Transverse colon (tissue), 3 donors: ENCODE data around the gene CAPZA2.

Source experiments
- EP300 ChIP-seq: sonication (generic); formaldehyde crosslinking; IDR thresholded peaks from one replicate; pipeline ENCODE4 v1.6.1; 2017; ENCODE audit warnings: antibody characterized with exemption, low read depth
- TF ChIP-seq, protein P1 (sequence below), 5 experiments: fragments of 200-600 bp in 3 of 5; fragments of 450-650 bp in 2 of 5; sonication (generic) in 3 of 5; IDR thresholded peaks; 1 replicate in 2 of 5; 2 replicates in 3 of 5; pipeline ENCODE4 v1.5.1; 2016 to 2017; ENCODE audit warnings: antibody characterized with exemption in 5 of 5, inconsistent platforms in 3 of 5, mild to moderate bottlenecking in 2 of 5, moderate library complexity in 1 of 5

GRCh38 chr7:116851175-116851574 lies 11.2 kb upstream of the CAPZA2 start:
- TF ChIP-seq, protein P1, sequence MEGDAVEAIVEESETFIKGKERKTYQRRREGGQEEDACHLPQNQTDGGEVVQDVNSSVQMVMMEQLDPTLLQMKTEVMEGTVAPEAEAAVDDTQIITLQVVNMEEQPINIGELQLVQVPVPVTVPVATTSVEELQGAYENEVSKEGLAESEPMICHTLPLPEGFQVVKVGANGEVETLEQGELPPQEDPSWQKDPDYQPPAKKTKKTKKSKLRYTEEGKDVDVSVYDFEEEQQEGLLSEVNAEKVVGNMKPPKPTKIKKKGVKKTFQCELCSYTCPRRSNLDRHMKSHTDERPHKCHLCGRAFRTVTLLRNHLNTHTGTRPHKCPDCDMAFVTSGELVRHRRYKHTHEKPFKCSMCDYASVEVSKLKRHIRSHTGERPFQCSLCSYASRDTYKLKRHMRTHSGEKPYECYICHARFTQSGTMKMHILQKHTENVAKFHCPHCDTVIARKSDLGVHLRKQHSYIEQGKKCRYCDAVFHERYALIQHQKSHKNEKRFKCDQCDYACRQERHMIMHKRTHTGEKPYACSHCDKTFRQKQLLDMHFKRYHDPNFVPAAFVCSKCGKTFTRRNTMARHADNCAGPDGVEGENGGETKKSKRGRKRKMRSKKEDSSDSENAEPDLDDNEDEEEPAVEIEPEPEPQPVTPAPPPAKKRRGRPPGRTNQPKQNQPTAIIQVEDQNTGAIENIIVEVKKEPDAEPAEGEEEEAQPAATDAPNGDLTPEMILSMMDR (IDR thresholded peaks at IDR 0.05): no peak
- no peak for TF ChIP-seq EP300
